Forelimb muscle (tissue), 1 donor: ENCODE results near the gene KIT. TPM values are rescaled to one million over a fixed set of nuclear protein-coding genes. Genes with fewer than 3 reads are reported as not detected.

ENCODE experiments used
- DNase-seq: peaks from one replicate; pipeline ENCODE4 v3.0.0-alpha.2; 2013; ENCODE audit warnings: low read depth
- polyA plus RNA-seq: library from polyadenylated mRNA; unstranded; fragments of 120-200 nt; gene quantifications from one replicate; pipeline ENCODE4 v1.2.1, GENCODE V29; 2013; ENCODE audit not compliant: insufficient read length

KIT gene
- polyA plus RNA-seq, 1 donor = 8.4 TPM

GRCh38 chr4:54745031-54745770, 87.4 kb downstream of the KIT start:
- DNase-seq = no peak

DNA sequence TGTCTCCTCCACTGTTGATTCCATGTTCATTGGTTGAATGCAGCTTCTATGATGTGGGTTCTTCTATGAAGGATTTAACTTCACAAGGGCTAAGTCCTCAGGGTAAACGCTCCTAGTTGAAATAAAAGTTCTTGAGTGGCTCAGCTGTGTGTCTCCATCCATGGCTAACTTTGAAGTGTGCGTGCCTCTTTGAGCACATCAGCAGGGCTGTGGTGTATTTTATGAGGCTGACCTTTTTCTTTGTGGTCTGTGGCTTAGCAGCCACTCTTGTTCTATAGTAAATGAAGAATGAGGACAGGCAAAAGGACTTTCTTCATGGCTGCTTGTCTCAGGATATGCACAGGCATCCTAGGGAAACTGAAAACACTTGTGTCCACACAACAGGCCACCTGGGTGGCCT, 88.5 kb downstream of the KIT start:
- DNase-seq = no peak

- no peak for DNase-seq
Observed at GRCh38 chr4:54750341-54750740, 92.6 kb downstream of the KIT start.

GRCh38 chr4:54754394-54754793, 96.6 kb downstream of the KIT start:
- no peak for DNase-seq

DNA sequence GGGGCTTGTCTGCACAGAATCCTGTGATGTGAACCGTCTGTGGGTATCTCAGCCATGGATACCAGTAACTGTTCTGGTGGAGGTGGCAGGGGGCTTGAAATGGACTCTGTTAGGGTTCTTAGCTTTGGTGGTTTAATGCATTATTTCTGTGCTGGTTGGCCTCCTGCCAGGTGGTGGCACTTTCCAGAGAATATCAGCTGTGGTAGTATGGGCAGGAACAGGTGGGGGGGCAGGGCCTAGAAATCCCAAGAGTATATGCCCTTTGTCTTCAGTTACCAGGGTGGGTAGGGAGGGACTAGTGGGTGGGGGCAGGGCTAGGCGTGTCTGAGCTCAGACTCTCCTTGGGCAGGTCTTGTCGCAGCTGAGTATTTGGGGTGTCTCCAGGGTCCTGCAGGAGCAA, 106.7 kb downstream of the KIT start:
- DNase-seq = no peak

DNA sequence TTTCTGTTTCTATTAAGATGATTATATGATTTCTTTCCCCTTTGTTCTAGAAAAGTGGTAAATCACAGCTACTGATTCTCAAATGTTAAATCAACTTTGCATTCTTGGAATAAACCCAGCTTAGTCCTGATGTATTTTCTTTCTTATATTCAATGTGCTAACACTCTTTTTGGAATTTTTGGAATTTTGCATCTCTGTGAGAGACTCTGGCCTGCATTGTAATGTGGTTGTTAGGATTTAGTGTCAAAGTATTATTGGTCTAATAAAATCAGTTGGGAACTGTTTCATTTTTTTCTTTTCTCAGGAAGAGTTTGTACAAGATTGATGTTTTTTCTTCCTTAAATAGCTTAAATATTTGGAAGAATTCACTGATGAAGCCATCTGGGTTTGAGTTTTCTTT, 109.6 kb downstream of the KIT start:
- DNase-seq = no peak

GRCh38 chr4:54773022-54773421, 115.3 kb downstream of the KIT start:
- no peak for DNase-seq

- no peak for DNase-seq
Observed at GRCh38 chr4:54779036-54779435, 121.3 kb downstream of the KIT start.

- DNase-seq = no peak
Observed at GRCh38 chr4:54779476-54780148, 121.9 kb downstream of the KIT start.

GRCh38 chr4:54780149-54780495, 122.4 kb downstream of the KIT start:
- DNase-seq = no peak

- DNase-seq = no peak
Observed at GRCh38 chr4:54781756-54782155, 124.0 kb downstream of the KIT start.

GRCh38 chr4:54783402-54784110, 125.8 kb downstream of the KIT start:
- DNase-seq = no peak

GRCh38 chr4:54784161-54784671, 126.5 kb downstream of the KIT start:
- DNase-seq = peak; percentile 96
